Heart right ventricle (tissue), 16 donors: ENCODE data around the gene MX1. TPM values are rescaled to one million over a fixed set of nuclear protein-coding genes. Genes with fewer than 3 reads are reported as not detected.
"Not testable (repeated sequence)": the region's sequence is repeated elsewhere in the genome, so short reads cannot be mapped to it uniquely, and the experiment has no call there.

Experiments used
- ATAC-seq, 8 donors: fragments of 200-7000 bp; cut with Tn5 transposase; one replicate each; pipeline ENCODE4 v1.9.1; 2020; ENCODE audit warnings: mild to moderate bottlenecking in 8 of 8, moderate library complexity in 8 of 8, moderate number of reproducible peaks in 1 of 8
- DNase-seq, 2 donors: peaks; one replicate each; pipeline ENCODE4 v3.0.0-alpha.2; 2020
- H3K27ac ChIP-seq, 10 donors: fragments of 200-600 bp; sonication (generic) in 2 of 10; one replicate each; pipeline versions ENCODE4 v1.5.0 to v1.8.0; 2020 to 2022; ENCODE audit warnings: mild to moderate bottlenecking in 3 of 10
- H3K27me3 ChIP-seq, 7 donors: fragments of 200-600 bp; one replicate each; pipeline ENCODE4 v1.8.0; 2021 to 2022; ENCODE audit warnings: mild to moderate bottlenecking in 2 of 7
- H3K36me3 ChIP-seq, 9 donors: fragments of 200-600 bp; sonication (generic) in 1 of 9; one replicate each; pipeline versions ENCODE4 v1.5.0 to v1.8.0; 2020 to 2022; ENCODE audit warnings: mild to moderate bottlenecking in 2 of 9
- H3K4me1 ChIP-seq, 9 donors: fragments of 200-600 bp; sonication (generic) in 1 of 9; one replicate each; pipeline versions ENCODE4 v1.5.0 to v1.8.0; 2020 to 2022; ENCODE audit warnings: mild to moderate bottlenecking in 4 of 9
- H3K4me3 ChIP-seq, 10 donors: fragments of 200-600 bp; sonication (generic) in 2 of 10; one replicate each; pipeline versions ENCODE4 v1.5.0 to v1.8.0; 2020 to 2022; ENCODE audit warnings: mild to moderate bottlenecking in 7 of 10, moderate library complexity in 2 of 10
- H3K9me3 ChIP-seq, 11 donors: fragments of 200-600 bp in 10 of 11; sonication (generic) in 2 of 11; one replicate each; pipeline versions ENCODE4 v1.5.0 to v1.8.0; 2013 to 2022; ENCODE audit warnings: mild to moderate bottlenecking in 2 of 11, control low read depth in 1 of 11, moderate library complexity in 1 of 11
- CTCF ChIP-seq, 9 donors: fragments of 200-600 bp; sonication (generic) in 2 of 9; IDR thresholded peaks; one replicate each; pipeline versions ENCODE4 v1.5.0 to v1.8.0; 2021 to 2022; ENCODE audit warnings: antibody characterized with exemption in 9 of 9, mild to moderate bottlenecking in 5 of 9, moderate library complexity in 1 of 9
- WGBS, 2 donors: extraction: QIAGEN DNeasy Blood & Tissue Kit; methylation state at CpG; one replicate each; pipeline ENCODE4 v1.1.7; 2013; ENCODE audit warnings: inconsistent platforms in 1 of 2; 5-methylcytosine and 5-hydroxymethylcytosine counted together
- intact Hi-C, 10 donors: fragments of 100-400 bp; cut with DNase I; formaldehyde crosslinking; loops; one replicate each; pipeline versions ENCODE4 v1.11.1 to v1.14.2; 2022
- polyA plus RNA-seq, 2 donors: library from polyadenylated mRNA; stranded (reverse); fragments of 200-250 nt; gene quantifications; one replicate each; pipeline ENCODE4 v1.2.3, GENCODE V29; 2013
- total RNA-seq, 10 donors: library from RNA; stranded (reverse); fragmentation: NEBNext Ultra II Directional in 3 of 10; extraction: Animal tissue kit (Norgen Biotek cat#: 25700) in 3 of 10; gene quantifications; one replicate each; pipeline versions ENCODE4 v1.2.1 to v1.2.4, GENCODE V29; 2021 to 2023
- donor health status: Arrhythmogenic right ventricular cardiomyopathy.
- donor health status: ischemic (EF 13 %, LVEDD 7.1; RV severe dilation, severe dysfunction).
- donor health status: healthy with polysubstance abuse.
- donor health status: DM: no; HTN: yes; CAD: no.
- donor health status: DM: no; HTN: no; CAD: no.
- donor health status: ischemic (EF 25% LVEDD 6.9; RV normal size, moderate dysfunction).
- donor health status: ischemic (EF 25% LVEDD 5.7; RV mildly dilated, moderate dysfunction).
- donor health status: healthy.
- donor health status: DM: yes; HTN: yes; CAD: no.
- donor health status: Ischemic cardiomyopathy.
- donor health status: ischemic (EF 35%, LVEDD 5.7; RV mildly dilated, moderate dysfunction).
- donor health status: nonischemic (EF 11% LVEDD 7.7; RV severe dilation, severe dysfunction).
- donor health status: DM: yes; HTN: yes; CAD: no.
- donor health status: PGD.
- donor health status: ischemic (EF 29% LVEDD 5.4; RV normal size, mild dysfunction).
- donor health status: nonischemic (EF 23%, LVEDD 6.1; RV moderate dilation, normal function).

The MX1 gene
- total and polyA plus RNA-seq, 12 donors, result 5.4 to 50.0 (median 18.1) TPM

- DNase-seq (no peak), ATAC-seq (peak in 6 of 8 donors; percentile 39 to 54 (median 44))
- peaks cover 0 to 46% (median 26%) of the 10 kb centered on the region in 9 donors for H3K36me3 ChIP-seq
- peak overlapping the region in 1 of 10 donors; percentile 3 for H3K27ac ChIP-seq
- H3K9me3 ChIP-seq, result peaks cover 0 to 33% (median 0%) of the 10 kb centered on the region in 11 donors
- H3K4me1 ChIP-seq, result peaks cover 0 to 11% (median 0%) of the 10 kb centered on the region in 9 donors
- H3K27me3 ChIP-seq, result no peaks in the 10 kb centered on the region
- no peak overlapping the region for H3K4me3 ChIP-seq
- 58 to 77% methylated on average over 5 of the region's 5 CpGs for WGBS, 2 donors
- no peak for TF ChIP-seq CTCF (IDR thresholded peaks at IDR 0.05)
- intact Hi-C loops, result no loop called here
Observed at GRCh38 chr21:41410767-41411448, 15.1 kb upstream of the MX1 start.

- H3K36me3 ChIP-seq, result peaks cover 0 to 40% (median 25%) of the 10 kb centered on the region in 9 donors
- intact Hi-C loops, result no loop called here
- H3K4me1 ChIP-seq, result peaks cover 0 to 11% (median 0%) of the 10 kb centered on the region in 9 donors
- peak in 4 of 9 donors; percentile 19 to 36 (median 28) for TF ChIP-seq CTCF (IDR thresholded peaks at IDR 0.05)
- no peaks in the 10 kb centered on the region for H3K27me3 ChIP-seq
- ATAC-seq (peak in 4 of 8 donors; percentile 38 to 70 (median 56)), DNase-seq (peak in 1 of 2 donors; percentile 43)
- H3K9me3 ChIP-seq, result peaks cover 0 to 33% (median 0%) of the 10 kb centered on the region in 11 donors
- peak overlapping the region in 2 of 10 donors; percentile 7 to 8 for H3K27ac ChIP-seq
- WGBS, 2 donors, result 74 to 77% methylated on average over 5 of the region's 5 CpGs
- no peak overlapping the region for H3K4me3 ChIP-seq
Observed at GRCh38 chr21:41411449-41412089, 14.5 kb upstream of the MX1 start.

- Histone ChIP-seq H3K9me3 (peaks cover 0 to 17% (median 0%) of the 10 kb centered on the region in 11 donors), H3K4me1 (peaks cover 0 to 26% (median 16%) of the 10 kb centered on the region in 9 donors)
- 83 to 86% methylated on average over 2 of the region's 2 CpGs for WGBS, 2 donors
- H3K27ac ChIP-seq, intact Hi-C loops, H3K36me3 ChIP-seq, H3K4me3 ChIP-seq, H3K27me3 ChIP-seq, DNase-seq, ATAC-seq: not testable (repeated sequence)
Observed at GRCh38 chr21:41417505-41417904, 8.5 kb upstream of the MX1 start.

GRCh38 chr21:41418393-41418792 is 7.6 kb upstream of the MX1 start:
- H3K9me3 ChIP-seq, result peaks cover 0 to 11% (median 0%) of the 10 kb centered on the region in 11 donors
- no peaks in the 10 kb centered on the region for H3K27me3 ChIP-seq
- intact Hi-C loops, result no loop called here
- no peak for DNase-seq
- WGBS, 2 donors, result 92 to 95% methylated on average over 6 of the region's 6 CpGs
- H3K36me3 ChIP-seq, result no peaks in the 10 kb centered on the region
- H3K4me1 ChIP-seq, result peaks cover 0 to 26% (median 16%) of the 10 kb centered on the region in 9 donors
- H3K27ac ChIP-seq, result peak overlapping the region in 2 of 10 donors; percentile 91 to 99
- ATAC-seq, result no peak
- no peak for TF ChIP-seq CTCF (IDR thresholded peaks at IDR 0.05)
- H3K4me3 ChIP-seq, result no peak overlapping the region
